MCF 10A (cell line): ENCODE results near the gene TFF2. TPM values are rescaled to one million over a fixed set of nuclear protein-coding genes. Genes with fewer than 3 reads are reported as not detected.

Source experiments
- BruUV-seq: library from RNA; stranded (reverse); fragments of 400-500 nt; replicated peaks from 2 replicates; lab custom pipeline; 2021; lab: Mats Ljungman, UMichigan
- CTCF ChIA-PET: fragments of 300-600 bp; sonication (Branson Sonifier 250); formaldehyde crosslinking; extraction: SDS; loops from one replicate; lab custom pipeline; 2021; ENCODE audit warnings: antibody characterized with exemption, inconsistent platforms; lab: Yijun Ruan, JAX
- POLR2A ChIA-PET: fragments of 300-600, 350-650 bp; sonication (Branson Sonifier 250); formaldehyde crosslinking; extraction: SDS; loops from one replicate; lab custom pipeline; 2020; ENCODE audit warnings: antibody characterized with exemption, inconsistent platforms; lab: Yijun Ruan, JAX
- DNase-seq: peaks from one replicate; pipeline ENCODE4 v3.0.0-alpha.2; 2018; ENCODE audit not compliant: unreplicated experiment
- H3K27ac Mint-ChIP-seq: one replicate; pipeline ENCODE4 v1.8.0; 2022; ENCODE audit warnings: mild to moderate bottlenecking, low read depth, mixed read lengths; ENCODE audit not compliant: unreplicated experiment
- H3K27me3 Mint-ChIP-seq: one replicate; pipeline ENCODE4 v1.8.0; 2022; ENCODE audit warnings: mixed read lengths; ENCODE audit not compliant: insufficient read depth, unreplicated experiment
- H3K36me3 Mint-ChIP-seq: one replicate; pipeline ENCODE4 v1.8.0; 2022; ENCODE audit warnings: mild to moderate bottlenecking, moderate library complexity, mixed read lengths; ENCODE audit not compliant: insufficient read depth, unreplicated experiment
- H3K4me1 Mint-ChIP-seq: one replicate; pipeline ENCODE4 v1.8.0; 2022; ENCODE audit warnings: mixed read lengths; ENCODE audit not compliant: insufficient read depth, unreplicated experiment
- H3K4me3 Mint-ChIP-seq: one replicate; pipeline ENCODE4 v1.8.0; 2022; ENCODE audit warnings: mild to moderate bottlenecking, moderate library complexity, mixed read lengths; ENCODE audit not compliant: unreplicated experiment
- H3K9me3 Mint-ChIP-seq: one replicate; pipeline ENCODE4 v1.8.0; 2022; ENCODE audit warnings: mixed read lengths; ENCODE audit not compliant: unreplicated experiment
- intact Hi-C: fragments of 100-400 bp; cut with micrococcal nuclease; formaldehyde crosslinking; loops from 2 replicates; pipeline ENCODE4 v1.14.1; 2022
- total RNA-seq: library from RNA; stranded (reverse); gene quantifications from 2 replicates; pipeline ENCODE4 v1.2.3, GENCODE V29; 2022
- TF ChIP-seq, protein P1 (sequence below): fragments of 200-600 bp; IDR thresholded peaks from one replicate; pipeline ENCODE4 v1.8.0; 2022; ENCODE audit warnings: antibody characterized with exemption, mild to moderate bottlenecking; ENCODE audit not compliant: unreplicated experiment

Gene TFF2
- total RNA-seq, 1 experiment from 2014 or later = not detected

DNA sequence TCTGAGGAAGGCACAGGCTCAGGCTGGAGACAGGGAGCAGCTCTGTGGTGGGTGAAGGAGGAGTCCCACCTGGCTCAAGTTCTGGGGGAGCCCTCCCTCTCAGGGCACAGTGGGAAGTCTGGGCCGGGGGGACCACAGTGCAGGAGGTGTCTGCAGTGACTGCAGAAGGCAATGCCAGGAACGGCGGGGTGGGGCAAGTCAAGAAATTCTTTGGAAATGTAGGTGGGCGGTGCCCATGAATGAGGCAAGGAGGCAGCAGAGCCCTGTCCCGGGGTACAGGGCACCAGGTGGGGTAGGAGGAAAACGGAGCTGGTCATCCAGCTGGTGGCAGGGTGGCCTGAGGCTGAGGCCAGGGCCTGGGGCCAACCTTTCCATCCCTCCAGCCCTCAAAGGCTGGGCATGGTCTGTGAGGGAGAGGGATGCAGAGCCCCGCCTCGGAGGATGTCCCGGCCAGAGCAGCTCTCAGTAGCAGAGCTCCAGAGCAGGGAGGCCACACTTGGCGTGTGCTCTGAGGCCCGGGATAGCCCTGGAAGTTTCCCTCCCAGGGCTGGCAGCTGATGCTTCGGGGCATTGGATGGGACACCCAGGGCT, 40.3 kb downstream of the TFF2 start:
- H3K9me3 Mint-ChIP-seq = no peaks in the 10 kb centered on the region
- no peak for DNase-seq
- no peaks in the 10 kb centered on the region for H3K4me1 Mint-ChIP-seq
- no peaks in the 10 kb centered on the region for H3K27me3 Mint-ChIP-seq
- intact Hi-C loops = no loop called here
- TF ChIP-seq, protein P1, sequence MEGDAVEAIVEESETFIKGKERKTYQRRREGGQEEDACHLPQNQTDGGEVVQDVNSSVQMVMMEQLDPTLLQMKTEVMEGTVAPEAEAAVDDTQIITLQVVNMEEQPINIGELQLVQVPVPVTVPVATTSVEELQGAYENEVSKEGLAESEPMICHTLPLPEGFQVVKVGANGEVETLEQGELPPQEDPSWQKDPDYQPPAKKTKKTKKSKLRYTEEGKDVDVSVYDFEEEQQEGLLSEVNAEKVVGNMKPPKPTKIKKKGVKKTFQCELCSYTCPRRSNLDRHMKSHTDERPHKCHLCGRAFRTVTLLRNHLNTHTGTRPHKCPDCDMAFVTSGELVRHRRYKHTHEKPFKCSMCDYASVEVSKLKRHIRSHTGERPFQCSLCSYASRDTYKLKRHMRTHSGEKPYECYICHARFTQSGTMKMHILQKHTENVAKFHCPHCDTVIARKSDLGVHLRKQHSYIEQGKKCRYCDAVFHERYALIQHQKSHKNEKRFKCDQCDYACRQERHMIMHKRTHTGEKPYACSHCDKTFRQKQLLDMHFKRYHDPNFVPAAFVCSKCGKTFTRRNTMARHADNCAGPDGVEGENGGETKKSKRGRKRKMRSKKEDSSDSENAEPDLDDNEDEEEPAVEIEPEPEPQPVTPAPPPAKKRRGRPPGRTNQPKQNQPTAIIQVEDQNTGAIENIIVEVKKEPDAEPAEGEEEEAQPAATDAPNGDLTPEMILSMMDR = no peak
- H3K27ac Mint-ChIP-seq = no peak overlapping the region
- no TSS peak for BruUV-seq
- H3K4me3 Mint-ChIP-seq = no peak overlapping the region
- POLR2A ChIA-PET = interaction anchor here (0.6 kb wide), 1 partner anchor 86 kb away, joined by 3 read pairs; no protein-coding TSS in a partner anchor
- CTCF ChIA-PET = interaction anchor here (0.6 to 4.3 kb wide), 30 partner anchors 9 to 559 kb away, joined by 3 to 23 read pairs (median 4); no protein-coding TSS in a partner anchor
- no peaks in the 10 kb centered on the region for H3K36me3 Mint-ChIP-seq

DNA sequence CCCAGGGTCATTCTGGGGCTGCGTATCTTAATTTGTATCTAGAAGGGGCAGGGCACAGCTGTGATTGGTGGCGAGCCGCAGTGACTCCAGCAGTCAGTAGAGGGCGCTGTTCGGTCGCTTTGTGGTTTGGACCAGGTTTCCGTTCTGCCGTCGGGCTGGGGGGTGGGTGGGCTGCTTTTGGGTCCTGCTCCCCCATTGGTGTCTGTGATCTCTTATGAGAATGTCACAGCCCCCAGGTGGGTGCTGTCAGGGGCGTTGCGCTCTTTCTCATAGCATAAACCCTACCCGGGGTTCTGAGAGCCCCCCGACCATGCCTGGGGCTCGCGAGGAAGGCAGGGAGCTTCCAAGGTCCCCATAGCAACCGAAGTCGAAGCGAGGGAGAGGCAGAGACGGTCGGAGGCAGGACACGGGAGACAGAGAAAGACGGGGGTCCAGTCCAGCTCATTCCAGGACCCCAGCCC, 41.0 kb downstream of the TFF2 start:
- peak; percentile 48 for DNase-seq
- no peak overlapping the region for H3K4me3 Mint-ChIP-seq
- POLR2A ChIA-PET = no interaction called here
- no peak overlapping the region for H3K27ac Mint-ChIP-seq
- TF ChIP-seq, protein P1 = peak; percentile 72
- no TSS peak for BruUV-seq
- intact Hi-C loops = loop anchor here (1.0 kb wide), 2 partner anchors 141 to 164 kb away; no protein-coding TSS in a partner anchor
- no peaks in the 10 kb centered on the region for H3K9me3 Mint-ChIP-seq
- H3K36me3 Mint-ChIP-seq = no peaks in the 10 kb centered on the region
- no peaks in the 10 kb centered on the region for H3K27me3 Mint-ChIP-seq
- H3K4me1 Mint-ChIP-seq = no peaks in the 10 kb centered on the region
- CTCF ChIA-PET = interaction anchor here (0.6 to 4.3 kb wide), 31 partner anchors 8 to 1672 kb away, joined by 3 to 23 read pairs (median 4); no protein-coding TSS in a partner anchor

DNA sequence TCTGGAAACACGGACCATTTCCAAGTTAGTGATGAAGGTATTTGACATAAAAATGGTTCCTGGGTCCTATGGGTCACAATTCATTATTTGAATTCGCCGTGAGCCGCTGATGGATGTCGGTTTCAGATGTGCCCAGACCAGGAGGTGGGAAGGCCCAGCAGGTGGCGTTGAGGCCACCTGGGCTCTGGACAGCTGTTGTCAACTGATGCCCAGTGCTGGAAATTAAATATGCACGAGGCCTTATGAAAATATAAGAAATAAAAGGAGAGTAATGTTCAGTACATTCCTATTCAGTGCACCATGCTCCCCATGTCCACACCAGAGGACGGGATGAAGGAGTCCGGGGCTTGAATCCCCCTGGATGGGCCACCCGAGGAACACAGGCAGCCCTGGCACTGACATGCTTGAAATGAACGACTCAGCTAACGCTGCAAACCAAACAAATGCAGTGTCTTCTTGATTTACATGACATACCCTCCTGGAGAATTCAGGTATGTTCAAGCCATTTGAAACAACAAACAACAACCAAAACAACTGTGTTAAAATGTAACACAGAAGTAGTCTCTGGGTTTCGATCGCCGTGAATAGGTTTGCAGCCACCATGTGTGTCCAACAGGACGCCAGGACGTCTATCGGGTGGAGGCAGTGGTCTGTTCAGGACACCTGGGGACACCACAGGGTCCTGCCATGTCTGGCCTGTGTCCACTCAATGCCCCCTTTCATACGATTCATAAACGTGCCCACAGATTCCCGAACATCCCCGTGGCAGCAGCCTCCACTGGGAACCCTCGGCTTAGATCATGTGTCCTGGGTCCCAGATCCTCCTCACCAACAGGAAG, 41.7 kb downstream of the TFF2 start:
- intact Hi-C loops = loop anchor here (1.0 kb wide), 2 partner anchors 141 to 164 kb away; no protein-coding TSS in a partner anchor
- TF ChIP-seq, protein P1 = no peak
- ChIA-PET POLR2A (no interaction called here), CTCF (interaction anchor here (0.6 to 4.3 kb wide), 18 partner anchors 8 to 161 kb away, joined by 3 to 23 read pairs (median 4); no protein-coding TSS in a partner anchor)
- no peak for DNase-seq
- H3K27me3 Mint-ChIP-seq = no peaks in the 10 kb centered on the region
- BruUV-seq = no TSS peak
- H3K4me1 Mint-ChIP-seq = no peaks in the 10 kb centered on the region
- no peak overlapping the region for H3K27ac Mint-ChIP-seq
- no peaks in the 10 kb centered on the region for H3K9me3 Mint-ChIP-seq
- no peaks in the 10 kb centered on the region for H3K36me3 Mint-ChIP-seq
- no peak overlapping the region for H3K4me3 Mint-ChIP-seq
